ENCODE results near the gene PABPC3.

Gene PABPC3

GRCh38 chr13:25137788-25138115, 41.8 kb downstream of the PABPC3 start:
- H2AFZ ChIP-seq (ENCODE audit: low read length) = peak overlapping the region; percentile 40
- H3K14ac ChIP-seq (ENCODE audit: low read length) = no peak overlapping the region
- H3K4me1 ChIP-seq (ENCODE audit: control insufficient read depth in 2 of 2, insufficient read depth in 1 of 2, low read depth in 1 of 2, low read length in 2 of 2) = peaks cover 0 to 2% of the 10 kb centered on the region in 2 donors
- no peak overlapping the region for H3K4ac ChIP-seq (ENCODE audit: low read length)
- H2BK15ac ChIP-seq (ENCODE audit: low read length) = no peak overlapping the region
- H3K9me3 ChIP-seq (replicated peaks in 1 of 2; ENCODE audit: control insufficient read depth in 2 of 2, insufficient read depth in 1 of 2, low read depth in 1 of 2, low read length in 2 of 2) = peaks cover 0 to 5% of the 10 kb centered on the region in 2 donors
- no peaks in the 10 kb centered on the region for H3K36me3 ChIP-seq (replicated peaks in 1 of 2; ENCODE audit: control insufficient read depth in 2 of 2, insufficient read depth in 2 of 2, low read length in 2 of 2)
- H2BK12ac ChIP-seq (ENCODE audit: low read length) = no peak overlapping the region
- H3K9ac ChIP-seq (ENCODE audit: low read depth, low read length, poor library complexity) = no peak overlapping the region
- no peak overlapping the region for H2BK120ac ChIP-seq (ENCODE audit: low read depth, low read length)
- no peak overlapping the region for H3K4me3 ChIP-seq (ENCODE audit: low read length in 2 of 2)
- no peak overlapping the region for H3K18ac ChIP-seq (ENCODE audit: low read length)
- no peak overlapping the region for H3K4me2 ChIP-seq (ENCODE audit: insufficient read depth, low read length, poor library complexity, severe bottlenecking)
- H4K8ac ChIP-seq (ENCODE audit: low read depth, low read length) = no peak overlapping the region
- no peak overlapping the region for H3K27ac ChIP-seq (replicated peaks; ENCODE audit: low read length)
- H3K79me1 ChIP-seq (ENCODE audit: low read depth, low read length) = no peaks in the 10 kb centered on the region
- H2BK5ac ChIP-seq (ENCODE audit: low read length) = no peak overlapping the region
- no peak overlapping the region for H2AK5ac ChIP-seq (ENCODE audit: low read depth, low read length)
- no CpG with 5 or more reads among the region's 3 CpGs for WGBS, 2 donors (ENCODE audit: extremely low coverage in 2 of 2, insufficient read length in 2 of 2, insufficient replicate concordance in 1 of 2)
- H4K91ac ChIP-seq (ENCODE audit: low read depth, low read length, poor library complexity) = no peak overlapping the region
- H3K27me3 ChIP-seq (ENCODE audit: control insufficient read depth in 3 of 3, insufficient read depth in 3 of 3, low read depth in 1 of 3, low read length in 3 of 3) = peaks cover 0 to 14% (median 0%) of the 10 kb centered on the region in 3 experiments
- DNase-seq (ENCODE audit: low spot score) = no peak
- H3K23ac ChIP-seq (ENCODE audit: low read depth, low read length, poor library complexity) = no peak overlapping the region

- no peak overlapping the region for H3K4ac ChIP-seq (ENCODE audit: low read length)
- no peak overlapping the region for H4K8ac ChIP-seq (ENCODE audit: low read depth, low read length)
- H3K18ac ChIP-seq (ENCODE audit: low read length) = no peak overlapping the region
- H3K23ac ChIP-seq (ENCODE audit: low read depth, low read length, poor library complexity) = no peak overlapping the region
- H2AFZ ChIP-seq (ENCODE audit: low read length) = no peak overlapping the region
- no peaks in the 10 kb centered on the region for H3K79me1 ChIP-seq (ENCODE audit: low read depth, low read length)
- no peak overlapping the region for H3K14ac ChIP-seq (ENCODE audit: low read length)
- peaks cover 0 to 13% (median 0%) of the 10 kb centered on the region in 3 experiments for H3K27me3 ChIP-seq (ENCODE audit: control insufficient read depth in 3 of 3, insufficient read depth in 3 of 3, low read depth in 1 of 3, low read length in 3 of 3)
- H2BK120ac ChIP-seq (ENCODE audit: low read depth, low read length) = no peak overlapping the region
- H2BK15ac ChIP-seq (ENCODE audit: low read length) = no peak overlapping the region
- H3K4me2 ChIP-seq (ENCODE audit: insufficient read depth, low read length, poor library complexity, severe bottlenecking) = no peak overlapping the region
- H3K9ac ChIP-seq (ENCODE audit: low read depth, low read length, poor library complexity) = no peak overlapping the region
- H3K27ac ChIP-seq (replicated peaks; ENCODE audit: low read length) = no peak overlapping the region
- no peaks in the 10 kb centered on the region for H3K36me3 ChIP-seq (replicated peaks in 1 of 2; ENCODE audit: control insufficient read depth in 2 of 2, insufficient read depth in 2 of 2, low read length in 2 of 2)
- DNase-seq (ENCODE audit: low spot score) = no peak
- H2BK12ac ChIP-seq (ENCODE audit: low read length) = no peak overlapping the region
- H4K91ac ChIP-seq (ENCODE audit: low read depth, low read length, poor library complexity) = no peak overlapping the region
- H3K9me3 ChIP-seq (replicated peaks in 1 of 2; ENCODE audit: control insufficient read depth in 2 of 2, insufficient read depth in 1 of 2, low read depth in 1 of 2, low read length in 2 of 2) = no peaks in the 10 kb centered on the region
- H3K4me1 ChIP-seq (ENCODE audit: control insufficient read depth in 2 of 2, insufficient read depth in 1 of 2, low read depth in 1 of 2, low read length in 2 of 2) = peaks cover 0 to 2% of the 10 kb centered on the region in 2 donors
- H2BK5ac ChIP-seq (ENCODE audit: low read length) = no peak overlapping the region
- H2AK5ac ChIP-seq (ENCODE audit: low read depth, low read length) = no peak overlapping the region
- no peak overlapping the region for H3K4me3 ChIP-seq (ENCODE audit: low read length in 2 of 2)
- WGBS, 2 donors (ENCODE audit: extremely low coverage in 2 of 2, insufficient read length in 2 of 2, insufficient replicate concordance in 1 of 2) = no CpG with 5 or more reads among the region's 5 CpGs
Measured at GRCh38 chr13:25141042-25141441, 45.1 kb downstream of the PABPC3 start.

- Histone ChIP-seq H3K4me2 (ENCODE audit: insufficient read depth, low read length, poor library complexity, severe bottlenecking) (no peak overlapping the region), H2AK5ac (ENCODE audit: low read depth, low read length) (no peak overlapping the region), H3K9ac (ENCODE audit: low read depth, low read length, poor library complexity) (no peak overlapping the region), H4K8ac (ENCODE audit: low read depth, low read length) (no peak overlapping the region), H3K4me1 (ENCODE audit: control insufficient read depth in 2 of 2, insufficient read depth in 1 of 2, low read depth in 1 of 2, low read length in 2 of 2) (no peaks in the 10 kb centered on the region), H2AFZ (ENCODE audit: low read length) (no peak overlapping the region), H3K36me3 (replicated peaks in 1 of 2; ENCODE audit: control insufficient read depth in 2 of 2, insufficient read depth in 2 of 2, low read length in 2 of 2) (no peaks in the 10 kb centered on the region), H3K27ac (replicated peaks; ENCODE audit: low read length) (no peak overlapping the region), H2BK5ac (ENCODE audit: low read length) (no peak overlapping the region), H3K4ac (ENCODE audit: low read length) (no peak overlapping the region), H4K91ac (ENCODE audit: low read depth, low read length, poor library complexity) (no peak overlapping the region), H2BK12ac (ENCODE audit: low read length) (no peak overlapping the region), H3K18ac (ENCODE audit: low read length) (no peak overlapping the region), H3K14ac (ENCODE audit: low read length) (no peak overlapping the region), H3K23ac (ENCODE audit: low read depth, low read length, poor library complexity) (no peak overlapping the region), H2BK120ac (ENCODE audit: low read depth, low read length) (no peak overlapping the region), H2BK15ac (ENCODE audit: low read length) (no peak overlapping the region), H3K4me3 (ENCODE audit: low read length in 2 of 2) (no peak overlapping the region), H3K27me3 (ENCODE audit: control insufficient read depth in 3 of 3, insufficient read depth in 3 of 3, low read depth in 1 of 3, low read length in 3 of 3) (no peaks in the 10 kb centered on the region), H3K79me1 (ENCODE audit: low read depth, low read length) (no peaks in the 10 kb centered on the region), H3K9me3 (replicated peaks in 1 of 2; ENCODE audit: control insufficient read depth in 2 of 2, insufficient read depth in 1 of 2, low read depth in 1 of 2, low read length in 2 of 2) (no peaks in the 10 kb centered on the region)
- no peak for DNase-seq (ENCODE audit: low spot score)
- WGBS, 2 donors (ENCODE audit: extremely low coverage in 2 of 2, insufficient read length in 2 of 2, insufficient replicate concordance in 1 of 2) = no CpG with 5 or more reads among the region's 7 CpGs
Measured at GRCh38 chr13:25143706-25144105, 47.8 kb downstream of the PABPC3 start.

- Histone ChIP-seq H3K14ac (ENCODE audit: low read length) (no peak overlapping the region), H2BK120ac (ENCODE audit: low read depth, low read length) (no peak overlapping the region), H2BK5ac (ENCODE audit: low read length) (no peak overlapping the region), H3K79me1 (ENCODE audit: low read depth, low read length) (no peaks in the 10 kb centered on the region), H2AK5ac (ENCODE audit: low read depth, low read length) (no peak overlapping the region), H2AFZ (ENCODE audit: low read length) (no peak overlapping the region), H4K8ac (ENCODE audit: low read depth, low read length) (no peak overlapping the region), H2BK15ac (ENCODE audit: low read length) (no peak overlapping the region), H3K4me2 (ENCODE audit: insufficient read depth, low read length, poor library complexity, severe bottlenecking) (no peak overlapping the region), H3K27ac (replicated peaks; ENCODE audit: low read length) (no peak overlapping the region), H4K91ac (ENCODE audit: low read depth, low read length, poor library complexity) (no peak overlapping the region), H3K23ac (ENCODE audit: low read depth, low read length, poor library complexity) (no peak overlapping the region), H3K4me1 (ENCODE audit: control insufficient read depth in 2 of 2, insufficient read depth in 1 of 2, low read depth in 1 of 2, low read length in 2 of 2) (no peaks in the 10 kb centered on the region), H3K27me3 (ENCODE audit: control insufficient read depth in 3 of 3, insufficient read depth in 3 of 3, low read depth in 1 of 3, low read length in 3 of 3) (no peaks in the 10 kb centered on the region), H3K4ac (ENCODE audit: low read length) (no peak overlapping the region), H2BK12ac (ENCODE audit: low read length) (no peak overlapping the region), H3K9me3 (replicated peaks in 1 of 2; ENCODE audit: control insufficient read depth in 2 of 2, insufficient read depth in 1 of 2, low read depth in 1 of 2, low read length in 2 of 2) (no peaks in the 10 kb centered on the region), H3K36me3 (replicated peaks in 1 of 2; ENCODE audit: control insufficient read depth in 2 of 2, insufficient read depth in 2 of 2, low read length in 2 of 2) (no peaks in the 10 kb centered on the region), H3K9ac (ENCODE audit: low read depth, low read length, poor library complexity) (no peak overlapping the region), H3K18ac (ENCODE audit: low read length) (no peak overlapping the region), H3K4me3 (ENCODE audit: low read length in 2 of 2) (no peak overlapping the region)
- no CpG with 5 or more reads among the region's 4 CpGs for WGBS, 2 donors (ENCODE audit: extremely low coverage in 2 of 2, insufficient read length in 2 of 2, insufficient replicate concordance in 1 of 2)
- no peak for DNase-seq (ENCODE audit: low spot score)
Measured at GRCh38 chr13:25147638-25148401, 51.9 kb downstream of the PABPC3 start.

Data from neuronal stem cell (in vitro differentiated cells).